LNCaP clone FGC (cell line): Measurements from ENCODE around the gene CCDC40.

Experiments used
- DNase-seq: peaks from one replicate; pipeline ENCODE4 v3.0.0-alpha.2; 2011; ENCODE audit warnings: low read depth
- H3K4me3 ChIP-seq: 2 replicates; pipeline ENCODE4 v1.5.1; 2011; ENCODE audit warnings: mild to moderate bottlenecking, low read depth, low read length, control low read depth
- TF ChIP-seq, protein P1 (sequence below): IDR thresholded peaks from 2 replicates; pipeline ENCODE4 v1.5.1; 2012; ENCODE audit warnings: mild to moderate bottlenecking; ENCODE audit not compliant: control insufficient read depth, insufficient read depth; ENCODE audit errors: extremely low read depth

Gene CCDC40

DNA sequence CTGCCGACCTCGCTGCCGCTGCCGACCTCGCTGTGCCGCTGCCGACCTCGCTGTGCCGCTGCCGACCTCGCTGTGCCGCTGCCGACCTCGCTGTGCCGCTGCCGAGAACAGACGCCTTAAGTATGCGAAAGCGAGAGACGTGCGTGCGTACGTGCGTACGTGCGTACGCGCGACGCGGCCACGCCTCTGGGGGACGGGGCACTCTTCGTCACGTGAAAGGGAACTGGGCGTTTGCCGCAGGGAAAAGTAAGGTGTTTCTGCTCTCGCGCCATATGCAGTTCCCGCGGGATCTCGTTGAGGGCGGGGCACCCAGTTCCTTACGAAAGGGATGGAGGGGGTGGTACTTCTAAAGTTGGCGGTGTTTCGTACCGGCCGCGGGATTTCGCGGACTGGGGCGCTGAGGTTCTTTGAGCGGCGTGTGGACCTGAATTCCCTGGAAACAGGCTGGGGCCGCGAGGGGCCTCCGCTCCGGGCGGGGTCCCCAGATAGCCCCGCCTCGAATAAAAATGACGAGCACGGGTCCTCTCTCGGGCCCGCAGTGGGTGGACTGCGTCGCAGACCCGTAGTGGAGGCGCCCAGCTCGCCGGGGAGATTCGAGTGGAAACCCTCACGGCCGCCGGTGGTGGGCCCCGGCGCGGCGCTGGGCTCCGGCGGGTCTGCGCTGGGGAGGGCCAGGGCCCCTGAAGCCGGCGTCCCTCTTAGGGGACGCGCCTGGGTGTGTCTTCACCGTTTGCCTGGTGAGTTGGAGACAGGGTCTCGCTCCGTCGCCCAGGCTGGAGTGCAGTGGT, 110.8 kb downstream of the CCDC40 start, which contains the start of gene EIF4A3:
Gene EIF4A3 (minus strand): TSS at position 94 of the 788 bp plus-strand sequence. CDS start 167 bp downstream, outside the sequence.
- peak; percentile 97 for DNase-seq
- TF ChIP-seq, protein P1, sequence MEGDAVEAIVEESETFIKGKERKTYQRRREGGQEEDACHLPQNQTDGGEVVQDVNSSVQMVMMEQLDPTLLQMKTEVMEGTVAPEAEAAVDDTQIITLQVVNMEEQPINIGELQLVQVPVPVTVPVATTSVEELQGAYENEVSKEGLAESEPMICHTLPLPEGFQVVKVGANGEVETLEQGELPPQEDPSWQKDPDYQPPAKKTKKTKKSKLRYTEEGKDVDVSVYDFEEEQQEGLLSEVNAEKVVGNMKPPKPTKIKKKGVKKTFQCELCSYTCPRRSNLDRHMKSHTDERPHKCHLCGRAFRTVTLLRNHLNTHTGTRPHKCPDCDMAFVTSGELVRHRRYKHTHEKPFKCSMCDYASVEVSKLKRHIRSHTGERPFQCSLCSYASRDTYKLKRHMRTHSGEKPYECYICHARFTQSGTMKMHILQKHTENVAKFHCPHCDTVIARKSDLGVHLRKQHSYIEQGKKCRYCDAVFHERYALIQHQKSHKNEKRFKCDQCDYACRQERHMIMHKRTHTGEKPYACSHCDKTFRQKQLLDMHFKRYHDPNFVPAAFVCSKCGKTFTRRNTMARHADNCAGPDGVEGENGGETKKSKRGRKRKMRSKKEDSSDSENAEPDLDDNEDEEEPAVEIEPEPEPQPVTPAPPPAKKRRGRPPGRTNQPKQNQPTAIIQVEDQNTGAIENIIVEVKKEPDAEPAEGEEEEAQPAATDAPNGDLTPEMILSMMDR = peak; percentile 21; the same call in 1 of the 2 replicates
- peak within 1 kb of the TSS; percentile 92 for H3K4me3 ChIP-seq
